HG02852 (cell line): ENCODE data around the gene ITSN1.
"Not testable (repeated sequence)": the region's sequence is repeated elsewhere in the genome, so short reads cannot be mapped to it uniquely, and the experiment has no call there.

Experiments
- ATAC-seq: cut with Tn5 transposase; IDR thresholded peaks from one replicate; pipeline ENCODE4 v1.9.1; 2021; ENCODE audit warnings: mild to moderate bottlenecking, moderate library complexity; ENCODE audit not compliant: unreplicated experiment

The ITSN1 gene

DNA sequence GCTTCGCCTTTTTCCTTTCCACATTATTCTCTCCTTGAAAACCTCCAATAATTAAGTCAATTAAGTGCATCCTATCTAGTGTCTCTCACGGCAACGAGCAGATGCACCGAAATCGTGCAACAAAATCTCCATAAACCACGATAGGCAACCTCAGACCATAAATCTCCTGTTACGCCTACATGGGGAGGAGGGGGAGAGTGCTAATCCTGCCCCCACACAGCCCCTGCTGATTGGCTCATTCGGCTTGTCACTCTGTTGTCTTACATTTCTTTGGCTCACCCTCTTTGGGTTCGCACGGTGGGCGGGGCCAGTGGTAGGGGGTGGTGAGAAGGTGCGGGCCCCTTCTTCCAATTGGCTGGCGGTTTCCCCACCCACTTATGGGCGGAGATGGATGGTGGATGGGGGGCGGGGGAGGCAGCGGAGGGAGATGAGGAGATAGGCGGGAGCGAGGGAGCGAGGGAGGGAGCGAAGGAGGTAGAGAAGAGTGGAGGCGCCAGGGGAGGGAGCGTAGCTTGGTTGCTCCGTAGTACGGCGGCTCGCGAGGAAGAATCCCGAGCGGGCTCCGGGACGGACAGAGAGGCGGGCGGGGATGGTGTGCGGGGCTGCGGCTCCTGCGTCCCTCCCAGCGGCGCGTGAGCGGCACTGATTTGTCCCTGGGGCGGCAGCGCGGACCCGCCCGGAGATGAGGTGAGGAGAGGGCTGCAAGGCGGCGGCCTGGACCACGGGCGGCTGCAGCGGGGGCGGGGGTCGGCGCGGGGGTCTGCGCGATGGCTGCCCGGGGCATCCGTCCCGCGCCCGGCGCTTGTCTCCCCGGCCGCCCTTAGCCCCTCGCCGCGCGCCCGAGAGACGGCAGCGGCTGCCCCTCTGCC lies at the start of gene ITSN1:
TSS of gene ITSN1 (plus strand) at position 475 of the 869 bp plus-strand sequence. CDS start 76,328 bp downstream, outside the sequence.
- ATAC-seq, result peak; percentile 77

DNA sequence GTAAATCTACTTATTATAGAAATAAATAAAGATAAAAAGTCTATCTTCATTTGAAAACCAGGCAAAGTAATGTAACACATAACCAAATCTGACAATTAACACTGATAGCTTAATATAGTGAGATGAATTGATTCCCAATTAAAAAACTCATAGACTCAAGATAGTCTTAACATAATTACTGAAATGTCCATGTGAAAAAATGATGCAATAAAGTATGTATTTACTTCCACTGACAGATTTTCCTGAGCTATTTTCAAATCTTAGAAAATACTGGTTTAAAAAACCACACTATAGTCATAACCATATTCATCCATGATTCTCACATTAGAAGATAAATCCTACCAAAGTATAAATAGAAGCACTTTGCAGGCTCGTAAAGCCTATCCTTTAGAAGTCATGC lies 44.2 kb upstream of the ITSN1 start:
- no peak for ATAC-seq

DNA sequence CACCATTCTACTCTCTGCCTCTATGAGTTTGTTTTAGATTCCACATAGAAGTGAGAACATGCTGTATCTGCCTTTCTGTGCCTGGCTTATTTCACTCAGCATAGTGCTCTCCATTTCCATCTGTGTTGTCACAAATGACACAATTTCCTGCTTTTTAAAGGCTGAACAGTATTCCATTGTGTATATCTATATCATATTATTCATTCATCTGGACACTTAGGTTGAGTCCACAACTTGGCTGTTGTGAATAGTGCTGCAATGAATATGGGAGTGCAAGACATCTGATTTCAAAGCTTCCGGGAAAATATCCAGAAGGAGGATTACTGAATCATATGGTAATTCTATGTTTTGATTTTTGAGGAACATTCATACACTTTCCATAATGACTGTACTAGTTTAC lies 33.7 kb upstream of the ITSN1 start:
- ATAC-seq, result no peak

DNA sequence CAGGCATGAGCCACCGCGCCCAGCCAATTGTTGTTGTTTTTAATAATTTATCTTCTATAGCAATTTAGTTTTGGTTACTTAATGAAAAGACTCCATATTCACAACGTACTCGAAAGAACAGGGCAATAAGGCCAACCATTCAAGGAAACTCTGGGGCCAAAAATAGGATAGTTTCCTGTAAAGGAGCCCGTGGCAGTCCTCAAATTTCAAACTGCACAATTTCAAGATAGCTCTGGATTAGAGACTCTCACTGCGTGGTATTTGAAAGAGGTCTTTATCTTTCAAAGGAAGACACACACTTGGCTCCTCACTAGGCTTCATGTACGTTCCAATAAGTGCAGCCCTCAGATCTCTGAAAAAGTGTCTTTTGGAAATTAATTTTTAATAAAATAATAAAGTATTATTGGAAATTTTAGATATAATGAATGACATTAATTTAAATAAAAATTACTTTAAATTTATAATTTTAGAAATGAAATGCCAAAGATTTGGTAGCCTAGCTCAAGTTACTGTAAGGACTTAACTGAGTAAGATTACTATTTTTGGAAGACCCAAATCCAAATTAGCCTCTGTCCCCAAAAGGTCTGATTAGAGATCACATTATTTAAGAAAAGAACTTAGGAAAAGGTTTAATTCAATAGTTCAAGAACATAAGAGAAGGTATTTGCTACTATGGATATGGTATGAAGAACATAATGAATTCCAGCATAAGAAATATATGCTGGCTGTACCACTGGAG lies 31.1 kb upstream of the ITSN1 start:
- no peak for ATAC-seq

DNA sequence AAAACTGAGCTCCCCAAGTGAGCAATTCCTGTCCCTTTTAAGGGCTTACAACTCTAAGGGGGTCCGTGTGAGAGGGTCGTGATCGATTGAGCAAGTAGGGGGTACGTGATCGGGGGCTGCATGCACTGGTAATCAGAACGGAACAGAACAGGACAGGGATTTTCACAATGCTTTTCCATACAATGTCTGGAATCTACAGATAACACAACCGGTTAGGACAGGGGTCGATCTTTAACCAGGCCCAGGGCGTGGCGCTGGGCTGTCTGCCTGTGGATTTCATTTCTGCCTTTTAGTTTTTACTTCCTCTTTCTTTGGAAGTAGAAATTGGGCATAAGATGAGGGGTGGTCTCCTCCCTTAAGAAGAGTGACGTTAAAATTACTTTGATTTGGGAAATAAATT lies 24.7 kb upstream of the ITSN1 start:
- ATAC-seq, result not testable (repeated sequence)

DNA sequence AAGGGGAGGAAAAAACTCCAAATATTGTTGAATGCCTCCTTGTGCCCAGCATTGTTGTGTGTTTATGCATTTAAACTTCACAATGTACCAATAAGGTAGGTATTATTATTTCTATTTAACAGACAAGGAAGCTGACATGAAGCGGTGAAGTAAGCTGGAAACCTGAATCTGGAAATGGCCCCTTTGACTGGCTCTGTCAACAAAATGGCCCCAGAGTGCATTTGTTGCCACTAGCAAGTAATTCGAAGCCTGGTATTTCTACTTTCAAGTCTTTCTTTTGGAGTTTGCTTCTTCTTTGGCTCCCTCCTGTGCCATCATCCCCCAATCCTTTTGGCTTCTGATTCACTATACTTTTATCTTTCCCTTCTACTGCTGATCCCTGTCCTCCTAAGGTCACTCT lies 23.9 kb upstream of the ITSN1 start:
- ATAC-seq, result no peak

DNA sequence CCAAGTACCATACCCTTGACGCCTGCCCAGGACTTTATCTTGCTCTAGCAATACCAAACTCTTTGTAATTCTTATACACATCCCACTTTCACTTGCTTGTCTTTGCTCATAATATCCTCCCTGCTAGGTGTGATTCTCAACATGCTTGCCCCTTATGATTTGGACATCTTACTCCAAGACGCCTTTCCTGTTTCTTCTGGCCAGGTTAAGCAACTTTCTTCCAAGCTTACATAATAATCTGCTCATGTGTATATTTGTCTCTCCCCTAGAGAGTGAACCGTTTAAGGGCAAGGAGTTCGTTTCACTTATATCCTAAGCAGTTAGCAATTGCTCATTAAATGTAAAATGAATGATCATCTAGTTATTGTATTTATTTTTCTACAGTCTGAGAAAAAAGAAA lies 22.6 kb upstream of the ITSN1 start:
- no peak for ATAC-seq

DNA sequence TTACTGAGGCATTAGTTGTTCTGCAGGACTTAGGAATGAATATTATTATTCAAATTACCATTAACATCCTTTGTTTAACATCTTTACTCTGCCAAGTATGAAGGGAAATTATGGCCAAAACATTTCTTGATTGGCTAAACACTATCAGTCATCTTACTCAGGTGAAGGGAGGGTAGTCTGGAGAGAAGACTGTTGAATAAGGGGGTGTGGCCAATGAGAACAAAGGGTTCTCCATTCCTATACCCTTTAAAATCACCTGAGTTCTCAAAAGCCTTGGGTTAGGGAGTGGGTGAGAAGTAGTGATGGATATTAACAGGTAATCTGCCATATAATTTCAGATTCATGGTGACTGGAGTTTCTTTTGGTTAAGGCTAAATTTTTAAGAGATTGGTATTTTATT lies 20.0 kb upstream of the ITSN1 start:
- no peak for ATAC-seq

DNA sequence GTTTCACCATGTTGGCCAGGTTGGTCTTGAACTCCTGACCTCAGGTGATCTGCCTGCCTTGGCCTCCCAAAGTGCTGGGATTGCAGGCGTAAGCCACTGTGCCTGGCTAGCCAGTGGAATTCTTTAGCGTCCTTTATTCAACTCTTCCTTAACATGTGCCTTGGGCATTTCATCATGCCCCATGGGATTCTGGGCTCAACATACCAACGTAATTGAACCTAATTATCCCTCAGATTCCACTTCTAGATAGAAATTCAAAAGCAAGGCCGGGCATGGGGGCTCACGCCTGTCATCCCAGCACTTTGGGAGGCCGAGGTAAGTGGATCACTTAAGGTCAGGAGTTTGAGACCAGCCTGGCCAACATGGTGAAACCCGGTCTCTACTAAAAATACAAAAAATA lies 16.1 kb upstream of the ITSN1 start:
- not testable (repeated sequence) for ATAC-seq

DNA sequence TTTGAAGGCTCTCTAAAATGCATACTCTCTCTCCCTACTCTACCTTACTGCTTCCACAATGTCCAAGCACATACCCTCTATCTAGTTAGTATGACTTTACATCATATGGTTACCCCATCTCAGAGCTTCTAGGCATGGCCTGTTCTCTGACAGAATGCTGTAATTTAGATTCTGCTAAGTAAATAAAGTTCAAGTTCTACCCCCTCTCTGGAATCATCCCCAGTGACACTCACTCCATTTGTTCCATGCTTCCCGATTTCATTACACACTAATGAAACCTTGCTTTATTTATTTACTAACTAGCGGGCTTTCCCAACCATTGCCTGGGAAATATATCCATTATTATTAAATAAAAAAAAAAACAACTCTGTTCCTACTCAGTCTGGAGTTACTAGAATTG lies 8.0 kb upstream of the ITSN1 start:
- no peak for ATAC-seq

DNA sequence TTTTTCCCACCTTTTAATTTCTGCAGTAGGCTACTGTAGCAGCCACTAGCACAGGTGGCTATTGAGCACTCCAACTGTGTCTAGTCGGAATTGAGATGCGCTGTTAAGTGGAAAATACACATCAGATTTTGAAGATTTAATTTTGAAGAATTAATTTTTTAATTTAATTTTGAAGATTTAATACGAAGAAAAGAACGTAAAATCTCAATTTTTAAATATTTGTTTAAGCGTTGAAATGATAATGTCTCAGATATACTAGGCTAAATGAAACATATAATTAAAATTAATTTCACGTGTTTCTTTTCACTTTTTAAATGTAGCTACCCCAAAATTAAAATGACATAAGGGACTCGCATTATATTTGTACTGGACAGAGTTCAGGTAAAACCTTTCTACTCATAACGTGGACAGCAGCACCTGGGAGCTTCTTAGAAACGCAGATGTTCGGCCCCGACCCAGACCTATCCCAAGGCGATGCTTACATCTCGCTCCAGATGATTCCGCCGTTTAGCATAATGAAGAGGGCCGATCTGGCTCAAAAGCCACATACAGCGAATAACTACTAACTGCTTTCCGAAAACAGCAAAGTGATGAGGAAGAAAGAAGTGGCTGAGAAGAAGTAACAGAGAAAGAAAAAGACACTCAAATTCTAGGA lies 1.5 kb upstream of the ITSN1 start:
- no peak for ATAC-seq

DNA sequence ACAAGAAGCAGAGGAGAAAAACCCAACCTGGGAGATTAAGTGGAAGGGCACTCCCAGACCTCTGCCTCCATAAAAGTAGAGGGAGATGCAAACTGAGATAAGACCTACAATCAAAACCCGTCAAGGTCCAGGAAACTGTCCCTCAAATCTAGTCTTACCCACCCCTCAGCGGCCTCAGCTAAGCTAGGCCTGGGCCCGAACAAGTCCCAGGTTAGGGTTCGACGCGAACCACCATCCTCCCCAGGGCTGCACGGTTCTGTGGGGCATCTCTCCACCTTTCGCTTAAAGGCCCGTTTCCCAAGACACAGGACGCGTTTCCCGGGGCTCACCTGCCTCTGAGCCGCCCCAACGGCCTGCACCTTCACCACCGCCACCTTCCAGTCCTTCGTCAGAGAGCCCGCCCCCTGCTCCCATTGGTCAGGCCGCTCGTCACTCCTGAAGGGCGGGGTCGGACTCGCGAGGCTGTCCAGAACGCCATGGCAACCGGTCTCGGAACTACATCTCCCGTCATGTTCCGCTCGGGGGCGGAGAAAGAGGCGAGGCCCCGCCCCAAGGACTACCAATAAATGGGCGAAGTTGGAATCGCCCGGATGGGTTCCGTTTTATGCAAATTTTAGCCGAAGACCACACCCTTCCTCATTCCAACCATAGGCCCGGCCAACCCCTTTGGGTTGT lies 812 bp upstream of the ITSN1 start, which contains the start of gene CRYZL1:
TSS of gene CRYZL1 (minus strand) at position 390 of the 675 bp plus-strand sequence. CDS start 10,190 bp downstream, outside the sequence.
- ATAC-seq, result peak; percentile 84

DNA sequence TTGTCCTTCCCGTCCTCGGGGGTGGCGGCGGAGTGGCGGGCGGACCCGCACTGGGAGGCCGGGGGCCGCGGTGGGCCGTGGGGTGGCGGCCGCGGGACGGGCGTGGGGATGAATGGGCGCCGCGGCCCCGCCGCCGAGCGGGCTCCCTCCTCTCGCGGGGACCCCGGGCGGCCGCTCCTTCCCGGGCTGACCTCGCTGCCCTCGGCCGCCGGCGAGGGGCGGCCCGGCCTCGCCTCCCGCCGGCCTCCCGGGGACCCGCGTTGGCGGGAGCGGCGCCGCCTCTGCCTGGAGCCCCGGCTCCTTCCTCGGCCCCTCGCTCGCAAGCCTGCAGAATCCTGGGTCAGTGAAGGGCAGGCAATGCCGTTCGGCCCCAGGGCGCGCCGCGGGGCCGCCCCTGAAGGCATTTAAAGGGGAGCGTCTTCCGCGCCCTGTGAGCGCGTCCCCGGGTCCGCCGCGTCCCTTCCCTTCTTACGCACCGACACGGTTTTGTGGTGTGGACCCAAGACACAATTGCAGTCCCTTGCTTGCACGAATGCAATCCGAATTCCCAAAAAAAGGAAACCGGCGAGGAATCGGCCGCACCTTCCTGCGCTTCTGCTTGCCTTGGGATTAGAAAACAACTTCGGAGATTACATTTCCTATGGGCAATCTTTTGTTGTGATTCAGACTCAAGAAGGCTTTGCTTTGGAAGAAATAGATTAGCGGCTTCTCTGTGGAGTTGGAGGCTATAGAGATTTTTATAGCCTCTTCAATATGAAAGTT lies 776 bp downstream of the ITSN1 start:
- no peak for ATAC-seq

DNA sequence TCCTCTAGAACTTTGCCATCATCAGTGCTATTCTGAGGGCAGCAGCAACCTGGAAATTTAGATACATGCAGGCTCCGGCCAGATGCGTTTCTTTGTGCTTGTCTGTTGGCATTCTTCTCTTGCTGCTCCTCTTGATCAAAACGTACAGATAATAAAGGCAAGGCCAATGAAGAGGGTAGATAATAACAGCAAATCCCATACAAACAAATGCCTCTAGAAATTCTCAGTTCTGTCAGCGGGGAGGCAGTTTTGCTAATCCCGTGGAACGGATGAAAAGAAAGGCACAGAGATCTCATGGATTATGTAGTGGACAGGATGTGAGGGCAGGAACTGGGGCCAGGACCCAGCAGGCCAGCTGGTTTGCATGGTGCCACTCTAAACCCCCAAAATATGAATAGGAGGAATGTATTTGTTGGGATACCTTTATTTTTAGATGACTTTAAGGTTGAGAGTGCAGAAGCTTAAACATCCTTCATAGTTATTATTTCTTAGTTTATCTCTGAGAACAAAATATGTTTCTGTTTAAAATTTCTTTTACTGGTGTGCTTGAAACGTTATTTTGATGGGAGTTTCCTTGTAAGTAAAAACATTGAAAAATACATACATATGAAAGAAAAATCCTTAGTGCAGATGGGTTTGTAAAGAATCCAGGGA lies 1.5 kb downstream of the ITSN1 start:
- no peak for ATAC-seq

DNA sequence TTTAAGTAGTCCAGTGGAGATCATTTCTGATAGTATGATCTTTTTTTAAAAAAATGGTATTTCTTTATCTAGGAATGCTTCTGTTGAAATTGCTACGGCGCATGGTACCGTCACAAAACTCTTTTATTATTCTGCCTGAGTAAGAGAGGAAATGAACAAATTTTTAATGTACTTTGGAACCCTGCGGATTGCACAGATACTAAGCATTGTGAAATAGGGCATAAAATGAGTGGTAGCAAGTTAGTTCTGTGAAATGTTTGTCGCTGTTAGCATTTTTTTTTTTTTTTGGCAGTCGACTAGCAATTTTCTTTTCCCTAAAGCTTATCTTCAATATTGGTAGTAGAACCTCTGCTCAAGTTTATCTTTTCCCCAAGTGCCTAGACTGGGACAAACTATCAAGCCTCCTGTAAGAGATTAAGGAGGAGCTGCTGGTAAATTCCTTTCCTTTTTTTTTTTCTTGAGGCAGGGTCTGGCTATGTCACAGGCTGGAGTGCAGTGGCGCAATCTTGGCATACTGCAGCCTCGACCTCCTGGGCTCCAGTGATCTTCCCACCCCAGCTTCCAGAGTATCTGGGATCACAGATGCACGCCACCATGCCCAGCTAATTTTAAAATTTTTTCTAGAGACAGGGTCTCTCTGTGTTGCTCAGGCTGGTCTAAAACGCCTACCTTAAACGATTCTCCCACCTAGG lies 2.2 kb downstream of the ITSN1 start:
- no peak for ATAC-seq

DNA sequence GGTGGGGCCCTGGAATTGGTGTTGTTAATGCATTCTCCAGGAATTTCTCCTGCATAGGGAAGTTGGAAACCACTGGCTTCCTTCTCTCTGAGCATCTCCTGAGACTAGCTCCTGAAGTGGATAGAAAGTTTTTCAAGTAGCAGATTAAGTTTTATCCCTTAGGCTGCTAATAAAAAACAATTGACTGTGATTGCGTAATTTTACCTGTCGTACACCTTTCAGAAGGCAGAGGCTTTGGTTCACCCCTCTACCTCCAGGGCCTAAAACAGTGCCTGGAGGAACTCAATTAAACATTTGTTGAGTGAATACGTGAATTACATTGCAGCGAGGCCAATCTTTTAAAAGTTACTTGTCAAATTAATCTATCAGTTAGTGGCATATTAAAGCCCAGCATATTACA lies 3.4 kb downstream of the ITSN1 start:
- ATAC-seq, result no peak

DNA sequence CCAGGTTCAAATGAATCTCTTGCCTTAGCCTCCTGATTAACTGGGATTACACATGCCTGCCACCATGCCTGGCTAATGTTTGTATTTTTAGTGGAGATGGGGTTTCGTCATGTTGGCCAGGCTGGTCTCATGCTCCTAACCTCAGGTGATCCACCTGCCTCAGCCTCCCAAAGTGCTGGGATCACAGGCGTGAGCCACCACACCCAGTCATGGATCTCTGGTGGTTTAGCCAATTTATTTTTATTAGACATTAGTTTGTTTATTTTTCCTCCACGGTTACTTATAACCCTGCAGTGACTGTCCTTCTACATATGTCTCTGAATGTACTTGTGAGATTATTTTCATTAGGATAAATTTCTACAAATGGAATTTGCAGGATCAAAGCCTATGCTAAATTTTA lies 5.3 kb downstream of the ITSN1 start:
- ATAC-seq, result no peak

DNA sequence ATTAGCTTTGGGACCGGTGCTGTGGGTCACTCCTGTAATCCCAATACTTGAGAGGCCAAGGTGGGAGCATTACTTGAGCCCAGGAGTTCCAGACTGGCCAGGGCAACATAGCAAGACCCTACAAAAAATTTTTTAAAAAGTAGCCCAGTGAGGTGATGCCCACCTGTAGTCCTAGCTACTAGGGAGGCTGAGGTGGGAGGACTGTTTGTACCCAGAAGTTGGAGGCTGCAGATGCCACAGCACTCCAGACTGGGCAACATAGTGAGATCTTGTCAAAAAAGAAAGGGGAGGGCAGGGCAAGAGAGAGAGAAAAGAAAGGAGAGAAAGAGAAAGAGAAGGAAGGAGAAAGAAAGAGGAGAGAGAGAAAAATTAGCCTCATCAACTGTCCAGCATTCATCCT lies 6.3 kb downstream of the ITSN1 start:
- no peak for ATAC-seq

DNA sequence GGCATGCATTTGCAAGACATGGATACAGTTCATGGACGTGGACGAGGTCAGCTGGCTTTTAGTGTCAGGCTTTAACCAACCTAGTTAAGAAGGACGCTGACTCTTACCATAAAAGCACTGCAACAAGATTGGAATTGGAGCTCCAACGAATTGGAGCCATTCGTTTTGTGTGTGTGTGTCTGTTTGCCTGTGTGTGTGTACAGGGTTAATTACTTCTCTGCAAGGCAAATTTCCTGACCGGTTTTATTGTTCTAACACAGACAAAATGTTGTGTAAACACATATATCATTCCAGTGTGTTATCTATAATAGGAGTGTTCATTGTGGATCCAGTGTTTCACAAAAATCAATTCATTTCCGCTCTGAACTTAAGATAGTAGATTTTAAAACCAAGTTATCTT lies 7.9 kb downstream of the ITSN1 start:
- no peak for ATAC-seq
